HG03432 (cell line): ENCODE measurements around the gene PET100.

Experiments
- ATAC-seq: cut with Tn5 transposase; IDR thresholded peaks from one replicate; pipeline ENCODE4 v1.9.1; 2021; ENCODE audit warnings: mild to moderate bottlenecking, moderate library complexity; ENCODE audit not compliant: unreplicated experiment

Gene PET100

GRCh38 chr19:7611541-7612279 is 17.9 kb upstream of the PET100 start:
- ATAC-seq: no peak

- no peak for ATAC-seq
These were observed 17.0 kb upstream of the PET100 start for GRCh38 chr19:7612282-7613274.

- ATAC-seq: no peak
These were observed 14.5 kb upstream of the PET100 start for GRCh38 chr19:7614859-7615741.

- no peak for ATAC-seq
These were observed 12.4 kb upstream of the PET100 start for GRCh38 chr19:7617172-7617571.

GRCh38 chr19:7617735-7618134 is 11.9 kb upstream of the PET100 start:
- no peak for ATAC-seq

- ATAC-seq: no peak
These were observed 11.2 kb upstream of the PET100 start for GRCh38 chr19:7618348-7618747.

- no peak for ATAC-seq
These were observed 10.7 kb upstream of the PET100 start for GRCh38 chr19:7618771-7619510.

- ATAC-seq: no peak
These were observed 9.7 kb upstream of the PET100 start for GRCh38 chr19:7619671-7620441.

GRCh38 chr19:7620442-7621412 is 8.9 kb upstream of the PET100 start:
- no peak for ATAC-seq

- no peak for ATAC-seq
These were observed 6.5 kb upstream of the PET100 start for GRCh38 chr19:7622933-7623685.

GRCh38 chr19:7623725-7624603 is 5.6 kb upstream of the PET100 start:
- ATAC-seq: no peak

GRCh38 chr19:7624810-7625209 is 4.8 kb upstream of the PET100 start:
- ATAC-seq: no peak

GRCh38 chr19:7625763-7626372 is 3.7 kb upstream of the PET100 start:
- ATAC-seq: no peak

GRCh38 chr19:7627166-7627565 is 2.4 kb upstream of the PET100 start:
- no peak for ATAC-seq

GRCh38 chr19:7628589-7629311 is 843 bp upstream of the PET100 start:
- no peak for ATAC-seq

- no peak for ATAC-seq
These were observed 2.0 kb downstream of the PET100 start for GRCh38 chr19:7631577-7631976.
